HEK293 (cell line): ENCODE measurements around the gene ADAMTS2.

Experiments used
- CTCF ChIA-PET: fragments of 350-600 bp; formaldehyde crosslinking; extraction: SDS; loops from one replicate; lab custom pipeline; 2021; ENCODE audit warnings: antibody characterized with exemption; lab: Yijun Ruan, JAX
- POLR2A ChIA-PET: fragments of 300-600 bp; formaldehyde crosslinking; extraction: SDS; loops from one replicate; lab custom pipeline; 2020; ENCODE audit warnings: antibody characterized with exemption, inconsistent platforms; lab: Yijun Ruan, JAX
- H3K27ac ChIP-seq: fragments of 200-500 bp; sonication (Bioruptor generic); 2 replicates; pipeline ENCODE4 v1.5.1; 2014; ENCODE audit warnings: low read depth, low read length, control low read depth, inconsistent platforms; ENCODE audit errors: extremely low read depth
- H3K36me3 ChIP-seq, 2 experiments: fragments of 200-500 bp in 1 of 2; sonication (Bioruptor generic) in 1 of 2; 1 replicate in 1 of 2; 2 replicates in 1 of 2; pipeline ENCODE4 v1.5.1; 2014 to 2017; ENCODE audit warnings: inconsistent platforms in 2 of 2, low read length in 2 of 2; ENCODE audit not compliant: control insufficient read depth in 2 of 2, insufficient read depth in 1 of 2
- H3K4me1 ChIP-seq: fragments of 200-500 bp; sonication (Bioruptor generic); 2 replicates; pipeline ENCODE4 v1.5.1; 2014; ENCODE audit warnings: mild to moderate bottlenecking, low read length, inconsistent platforms; ENCODE audit not compliant: control insufficient read depth, insufficient read depth
- H3K4me3 ChIP-seq: 2 replicates; pipeline ENCODE4 v1.5.1; 2011; ENCODE audit warnings: low read depth, mild to moderate bottlenecking, control low read depth, low read length, moderate library complexity
- H3K9me3 ChIP-seq: fragments of 200-500 bp; sonication (Bioruptor generic); 2 replicates; pipeline ENCODE4 v1.5.1; 2014; ENCODE audit warnings: low read depth, low read length, inconsistent platforms; ENCODE audit not compliant: control insufficient read depth, insufficient read depth
- ELK4 ChIP-seq: IDR thresholded peaks from 2 replicates; pipeline ENCODE4 v1.6.1; 2011; ENCODE audit warnings: mild to moderate bottlenecking, low read depth, low read length, borderline replicate concordance
- KLF1 ChIP-seq: fragments of 450-650 bp; formaldehyde crosslinking; IDR thresholded peaks from 2 replicates; pipeline ENCODE4 v1.5.1; 2016; ENCODE audit warnings: missing biosample characterization, missing genetic modification characterization
- MYNN ChIP-seq: fragments of 450-650 bp; formaldehyde crosslinking; IDR thresholded peaks from 2 replicates; pipeline ENCODE4 v1.5.1; 2016; ENCODE audit warnings: missing biosample characterization, missing genetic modification characterization, borderline replicate concordance
- SCRT2 ChIP-seq: fragments of 450-650 bp; formaldehyde crosslinking; IDR thresholded peaks from 2 replicates; pipeline ENCODE4 v1.5.1; 2016; ENCODE audit warnings: missing biosample characterization, missing genetic modification characterization
- SETDB1 ChIP-seq: IDR thresholded peaks from one replicate; pipeline ENCODE4 v1.6.1; 2017; ENCODE audit warnings: mild to moderate bottlenecking, low read length, moderate library complexity, mixed read lengths; ENCODE audit not compliant: insufficient read length
- YY1 ChIP-seq: fragments of 450-650 bp; formaldehyde crosslinking; IDR thresholded peaks from 2 replicates; pipeline ENCODE4 v1.5.1; 2018; ENCODE audit warnings: missing biosample characterization, missing genetic modification characterization
- ZBTB8A ChIP-seq: fragments of 450-650 bp; formaldehyde crosslinking; IDR thresholded peaks from 2 replicates; pipeline ENCODE4 v1.5.1; 2016; ENCODE audit warnings: missing biosample characterization, missing genetic modification characterization
- ZNF155 ChIP-seq: fragments of 450-650 bp; formaldehyde crosslinking; IDR thresholded peaks from 2 replicates; pipeline ENCODE4 v1.5.1; 2016; ENCODE audit warnings: missing biosample characterization, missing genetic modification characterization
- ZNF19 ChIP-seq: fragments of 450-650 bp; formaldehyde crosslinking; IDR thresholded peaks from 2 replicates; pipeline ENCODE4; 2016; ENCODE audit warnings: missing biosample characterization, missing genetic modification characterization, low read depth
- ZNF391 ChIP-seq: fragments of 450-650 bp; formaldehyde crosslinking; IDR thresholded peaks from 2 replicates; pipeline ENCODE4 v1.5.1; 2016; ENCODE audit warnings: low read depth, missing biosample characterization, missing genetic modification characterization, borderline replicate concordance
- ZNF398 ChIP-seq: fragments of 450-650 bp; formaldehyde crosslinking; IDR thresholded peaks from 2 replicates; pipeline ENCODE4 v1.5.1; 2017; ENCODE audit warnings: missing biosample characterization, missing genetic modification characterization
- ZNF423 ChIP-seq: fragments of 450-650 bp; formaldehyde crosslinking; IDR thresholded peaks from 2 replicates; pipeline ENCODE4 v1.5.1; 2016; ENCODE audit warnings: missing biosample characterization, missing genetic modification characterization
- ZNF449 ChIP-seq: fragments of 450-650 bp; formaldehyde crosslinking; IDR thresholded peaks from 2 replicates; pipeline ENCODE4 v1.5.1; 2017; ENCODE audit warnings: missing biosample characterization, mild to moderate bottlenecking, missing genetic modification characterization, moderate library complexity
- ZNF558 ChIP-seq: fragments of 450-650 bp; formaldehyde crosslinking; IDR thresholded peaks from 2 replicates; pipeline ENCODE4 v1.5.1; 2016; ENCODE audit warnings: missing biosample characterization, missing genetic modification characterization
- ZNF660 ChIP-seq: fragments of 450-650 bp; IDR thresholded peaks from 2 replicates; pipeline ENCODE4 v1.5.1; 2018; ENCODE audit warnings: missing biosample characterization, mild to moderate bottlenecking, missing genetic modification characterization
- ZNF677 ChIP-seq: fragments of 450-650 bp; IDR thresholded peaks from 2 replicates; pipeline ENCODE4 v1.5.0; 2018; ENCODE audit warnings: missing biosample characterization, mild to moderate bottlenecking, missing genetic modification characterization, moderate library complexity
- ZNF76 ChIP-seq: fragments of 450-650 bp; formaldehyde crosslinking; IDR thresholded peaks from 2 replicates; pipeline ENCODE4; 2016; ENCODE audit warnings: low read depth, missing biosample characterization, missing genetic modification characterization, borderline replicate concordance
- ZNF776 ChIP-seq: fragments of 450-650 bp; formaldehyde crosslinking; IDR thresholded peaks from 2 replicates; pipeline ENCODE4 v1.5.0; 2017; ENCODE audit warnings: missing biosample characterization, missing genetic modification characterization, borderline replicate concordance
- ZNF777 ChIP-seq: fragments of 450-650 bp; formaldehyde crosslinking; IDR thresholded peaks from 2 replicates; pipeline ENCODE4 v1.5.1; 2017; ENCODE audit warnings: missing biosample characterization, missing genetic modification characterization, borderline replicate concordance
- TF ChIP-seq, protein P1 (sequence below): fragments of 450-650 bp; IDR thresholded peaks from 2 replicates; pipeline ENCODE4 v1.5.1; 2018; ENCODE audit warnings: missing biosample characterization, mild to moderate bottlenecking, missing genetic modification characterization
- TF ChIP-seq, protein P2 (sequence below): fragments of 450-650 bp; formaldehyde crosslinking; IDR thresholded peaks from 2 replicates; pipeline ENCODE4 v1.5.1; 2016; ENCODE audit warnings: missing biosample characterization, missing genetic modification characterization
- TF ChIP-seq, protein P3 (sequence below): sonication (generic); formaldehyde crosslinking; IDR thresholded peaks from 2 replicates; pipeline ENCODE4 v1.8.1; 2022; ENCODE audit warnings: mild to moderate bottlenecking, moderate library complexity, missing genetic modification reagents
- TF ChIP-seq, protein P4 (sequence below): fragments of 450-650 bp; formaldehyde crosslinking; conservative IDR thresholded peaks from 2 replicates; pipeline ENCODE4 v1.5.1; 2016; ENCODE audit warnings: low read depth, missing biosample characterization, missing genetic modification characterization

Gene ADAMTS2

DNA sequence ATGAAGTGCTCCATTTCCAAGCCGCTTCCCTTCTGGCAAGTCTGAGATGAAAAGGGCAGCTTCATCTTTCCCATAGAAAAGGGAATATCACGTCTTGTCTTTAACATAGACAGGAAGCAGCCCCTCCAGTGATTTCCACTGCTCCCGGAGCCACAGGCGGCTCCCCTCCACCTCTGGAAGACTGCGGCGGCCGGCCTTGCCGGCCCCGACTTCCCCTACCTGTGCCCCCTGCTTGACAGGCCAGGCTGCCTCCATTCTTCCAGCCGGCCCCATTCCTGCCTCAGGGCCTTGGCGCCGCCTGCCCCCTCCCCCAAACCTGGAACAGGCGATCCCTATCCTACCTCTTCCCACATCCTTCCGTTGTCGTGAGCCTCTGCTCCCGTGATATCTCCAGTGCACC lies 143.3 kb downstream of the ADAMTS2 start (continued):
- TF ChIP-seq ZNF449 (tag by site-specific recombination), result no peak
- no peak for TF ChIP-seq YY1
- TF ChIP-seq, protein P1, sequence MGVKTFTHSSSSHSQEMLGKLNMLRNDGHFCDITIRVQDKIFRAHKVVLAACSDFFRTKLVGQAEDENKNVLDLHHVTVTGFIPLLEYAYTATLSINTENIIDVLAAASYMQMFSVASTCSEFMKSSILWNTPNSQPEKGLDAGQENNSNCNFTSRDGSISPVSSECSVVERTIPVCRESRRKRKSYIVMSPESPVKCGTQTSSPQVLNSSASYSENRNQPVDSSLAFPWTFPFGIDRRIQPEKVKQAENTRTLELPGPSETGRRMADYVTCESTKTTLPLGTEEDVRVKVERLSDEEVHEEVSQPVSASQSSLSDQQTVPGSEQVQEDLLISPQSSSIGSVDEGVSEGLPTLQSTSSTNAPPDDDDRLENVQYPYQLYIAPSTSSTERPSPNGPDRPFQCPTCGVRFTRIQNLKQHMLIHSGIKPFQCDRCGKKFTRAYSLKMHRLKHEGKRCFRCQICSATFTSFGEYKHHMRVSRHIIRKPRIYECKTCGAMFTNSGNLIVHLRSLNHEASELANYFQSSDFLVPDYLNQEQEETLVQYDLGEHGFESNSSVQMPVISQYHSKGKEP (tag by site-specific recombination), result no peak
- TF ChIP-seq SETDB1, result no peak
- TF ChIP-seq ZNF776 (tag by site-specific recombination), result no peak
- TF ChIP-seq ZNF660 (tag by site-specific recombination), result no peak
- no peak for TF ChIP-seq ZNF398 (tag by site-specific recombination)
- TF ChIP-seq, protein P2, sequence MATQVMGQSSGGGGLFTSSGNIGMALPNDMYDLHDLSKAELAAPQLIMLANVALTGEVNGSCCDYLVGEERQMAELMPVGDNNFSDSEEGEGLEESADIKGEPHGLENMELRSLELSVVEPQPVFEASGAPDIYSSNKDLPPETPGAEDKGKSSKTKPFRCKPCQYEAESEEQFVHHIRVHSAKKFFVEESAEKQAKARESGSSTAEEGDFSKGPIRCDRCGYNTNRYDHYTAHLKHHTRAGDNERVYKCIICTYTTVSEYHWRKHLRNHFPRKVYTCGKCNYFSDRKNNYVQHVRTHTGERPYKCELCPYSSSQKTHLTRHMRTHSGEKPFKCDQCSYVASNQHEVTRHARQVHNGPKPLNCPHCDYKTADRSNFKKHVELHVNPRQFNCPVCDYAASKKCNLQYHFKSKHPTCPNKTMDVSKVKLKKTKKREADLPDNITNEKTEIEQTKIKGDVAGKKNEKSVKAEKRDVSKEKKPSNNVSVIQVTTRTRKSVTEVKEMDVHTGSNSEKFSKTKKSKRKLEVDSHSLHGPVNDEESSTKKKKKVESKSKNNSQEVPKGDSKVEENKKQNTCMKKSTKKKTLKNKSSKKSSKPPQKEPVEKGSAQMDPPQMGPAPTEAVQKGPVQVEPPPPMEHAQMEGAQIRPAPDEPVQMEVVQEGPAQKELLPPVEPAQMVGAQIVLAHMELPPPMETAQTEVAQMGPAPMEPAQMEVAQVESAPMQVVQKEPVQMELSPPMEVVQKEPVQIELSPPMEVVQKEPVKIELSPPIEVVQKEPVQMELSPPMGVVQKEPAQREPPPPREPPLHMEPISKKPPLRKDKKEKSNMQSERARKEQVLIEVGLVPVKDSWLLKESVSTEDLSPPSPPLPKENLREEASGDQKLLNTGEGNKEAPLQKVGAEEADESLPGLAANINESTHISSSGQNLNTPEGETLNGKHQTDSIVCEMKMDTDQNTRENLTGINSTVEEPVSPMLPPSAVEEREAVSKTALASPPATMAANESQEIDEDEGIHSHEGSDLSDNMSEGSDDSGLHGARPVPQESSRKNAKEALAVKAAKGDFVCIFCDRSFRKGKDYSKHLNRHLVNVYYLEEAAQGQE (tag by site-specific recombination), result no peak

DNA sequence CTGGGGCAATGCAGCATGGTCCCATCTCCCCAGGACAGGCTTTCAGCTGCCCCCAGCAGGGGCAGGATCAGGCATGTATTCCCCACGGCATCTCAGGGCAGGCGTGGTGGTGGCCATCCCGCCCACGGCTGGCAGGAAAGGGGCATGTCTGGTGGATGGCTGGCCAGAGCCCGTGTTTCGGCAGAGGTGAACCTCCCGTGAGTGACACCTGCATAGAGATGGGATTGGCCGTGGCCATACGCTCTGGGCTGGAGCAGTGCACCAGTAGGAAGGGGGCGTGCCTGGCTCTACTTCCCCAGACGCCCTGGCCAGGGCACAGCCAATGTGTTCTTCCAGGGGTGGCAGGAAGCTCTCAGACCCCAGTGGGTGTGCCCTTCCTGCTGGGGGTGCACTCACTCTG lies 146.0 kb downstream of the ADAMTS2 start:
- POLR2A ChIA-PET, result no interaction called here
- no peak overlapping the region for H3K4me3 ChIP-seq
- no peaks in the 10 kb centered on the region for H3K36me3 ChIP-seq
- no peaks in the 10 kb centered on the region for H3K9me3 ChIP-seq
- no peaks in the 10 kb centered on the region for H3K4me1 ChIP-seq
- no peak overlapping the region for H3K27ac ChIP-seq
- CTCF ChIA-PET, result no interaction called here
- TF ChIP-seq ZNF423 (no peak), KLF1 (tag by site-specific recombination) (no peak), MYNN (tag by site-specific recombination) (no peak), ZNF391 (tag by site-specific recombination) (no peak), ZNF777 (tag by site-specific recombination) (no peak), SCRT2 (tag by site-specific recombination) (no peak), ELK4 (no peak), ZNF558 (tag by site-specific recombination) (no peak), ZNF155 (tag by site-specific recombination) (no peak), ZNF19 (tag by site-specific recombination) (no peak), ZBTB8A (no peak), ZNF76 (no peak), ZNF677 (tag by site-specific recombination) (no peak)
- TF ChIP-seq, protein P3, sequence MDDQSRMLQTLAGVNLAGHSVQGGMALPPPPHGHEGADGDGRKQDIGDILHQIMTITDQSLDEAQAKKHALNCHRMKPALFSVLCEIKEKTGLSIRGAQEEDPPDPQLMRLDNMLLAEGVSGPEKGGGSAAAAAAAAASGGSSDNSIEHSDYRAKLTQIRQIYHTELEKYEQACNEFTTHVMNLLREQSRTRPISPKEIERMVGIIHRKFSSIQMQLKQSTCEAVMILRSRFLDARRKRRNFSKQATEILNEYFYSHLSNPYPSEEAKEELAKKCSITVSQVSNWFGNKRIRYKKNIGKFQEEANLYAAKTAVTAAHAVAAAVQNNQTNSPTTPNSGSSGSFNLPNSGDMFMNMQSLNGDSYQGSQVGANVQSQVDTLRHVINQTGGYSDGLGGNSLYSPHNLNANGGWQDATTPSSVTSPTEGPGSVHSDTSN, result no peak
- TF ChIP-seq, protein P4, sequence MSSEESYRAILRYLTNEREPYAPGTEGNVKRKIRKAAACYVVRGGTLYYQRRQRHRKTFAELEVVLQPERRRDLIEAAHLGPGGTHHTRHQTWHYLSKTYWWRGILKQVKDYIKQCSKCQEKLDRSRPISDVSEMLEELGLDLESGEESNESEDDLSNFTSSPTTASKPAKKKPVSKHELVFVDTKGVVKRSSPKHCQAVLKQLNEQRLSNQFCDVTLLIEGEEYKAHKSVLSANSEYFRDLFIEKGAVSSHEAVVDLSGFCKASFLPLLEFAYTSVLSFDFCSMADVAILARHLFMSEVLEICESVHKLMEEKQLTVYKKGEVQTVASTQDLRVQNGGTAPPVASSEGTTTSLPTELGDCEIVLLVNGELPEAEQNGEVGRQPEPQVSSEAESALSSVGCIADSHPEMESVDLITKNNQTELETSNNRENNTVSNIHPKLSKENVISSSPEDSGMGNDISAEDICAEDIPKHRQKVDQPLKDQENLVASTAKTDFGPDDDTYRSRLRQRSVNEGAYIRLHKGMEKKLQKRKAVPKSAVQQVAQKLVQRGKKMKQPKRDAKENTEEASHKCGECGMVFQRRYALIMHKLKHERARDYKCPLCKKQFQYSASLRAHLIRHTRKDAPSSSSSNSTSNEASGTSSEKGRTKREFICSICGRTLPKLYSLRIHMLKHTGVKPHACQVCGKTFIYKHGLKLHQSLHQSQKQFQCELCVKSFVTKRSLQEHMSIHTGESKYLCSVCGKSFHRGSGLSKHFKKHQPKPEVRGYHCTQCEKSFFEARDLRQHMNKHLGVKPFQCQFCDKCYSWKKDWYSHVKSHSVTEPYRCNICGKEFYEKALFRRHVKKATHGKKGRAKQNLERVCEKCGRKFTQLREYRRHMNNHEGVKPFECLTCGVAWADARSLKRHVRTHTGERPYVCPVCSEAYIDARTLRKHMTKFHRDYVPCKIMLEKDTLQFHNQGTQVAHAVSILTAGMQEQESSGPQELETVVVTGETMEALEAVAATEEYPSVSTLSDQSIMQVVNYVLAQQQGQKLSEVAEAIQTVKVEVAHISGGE, result no peak
